SK-N-SH (cell line): Measurements from ENCODE around the gene LCN9.

Experiments used
- CTCF ChIP-seq: fragments of 200-600 bp; sonication (generic); IDR thresholded peaks from 2 replicates; pipeline ENCODE4 v1.6.1; 2017; ENCODE audit warnings: antibody characterized with exemption, mild to moderate bottlenecking, moderate library complexity
- ELF1 ChIP-seq: IDR thresholded peaks from 2 replicates; pipeline ENCODE4 v1.4.0; 2012
- EZH2phosphoT487 ChIP-seq: fragments of 200-600 bp; sonication (generic); IDR thresholded peaks from 2 replicates; pipeline ENCODE4 v1.6.1; 2017; ENCODE audit warnings: low read depth, mixed run types, mild to moderate bottlenecking, antibody characterized with exemption, moderate library complexity, borderline replicate concordance
- FOSL2 ChIP-seq: IDR thresholded peaks from 2 replicates; pipeline ENCODE4 v1.4.0; 2012; ENCODE audit warnings: low read depth, mild to moderate bottlenecking, moderate library complexity, borderline replicate concordance
- GATA2 ChIP-seq: sonication (generic); formaldehyde crosslinking; IDR thresholded peaks from 2 replicates; pipeline ENCODE4 v1.5.0; 2020; ENCODE audit warnings: mild to moderate bottlenecking, missing genetic modification reagents
- MAX ChIP-seq: IDR thresholded peaks from 2 replicates; pipeline ENCODE4 v1.4.0; 2012; ENCODE audit warnings: low read depth
- NRF1 ChIP-seq: IDR thresholded peaks from 2 replicates; pipeline ENCODE4 v1.6.1; 2012; ENCODE audit warnings: low read depth, mild to moderate bottlenecking, low read length
- POLR2AphosphoS5 ChIP-seq: IDR thresholded peaks from 2 replicates; pipeline ENCODE4 v1.6.1; 2012; ENCODE audit warnings: low read depth, low read length
- RAD21 ChIP-seq: IDR thresholded peaks from 2 replicates; pipeline ENCODE4 v1.6.1; 2012; ENCODE audit warnings: mild to moderate bottlenecking, low read length
- SIN3A ChIP-seq: IDR thresholded peaks from 2 replicates; pipeline ENCODE4 v1.6.1; 2012; ENCODE audit warnings: low read depth, mild to moderate bottlenecking, low read length, moderate library complexity, borderline replicate concordance
- TAF1 ChIP-seq: IDR thresholded peaks from 2 replicates; pipeline ENCODE4 v1.6.1; 2012; ENCODE audit warnings: low read depth, mild to moderate bottlenecking, low read length, moderate library complexity, borderline replicate concordance
- USF2 ChIP-seq: fragments of 150-350 bp; IDR thresholded peaks from 2 replicates; pipeline ENCODE4 v1.6.1; 2017; ENCODE audit warnings: antibody characterized with exemption, low read length, low read depth, borderline replicate concordance

- TF ChIP-seq CTCF (no peak), RAD21 (no peak), MAX (no peak), POLR2AphosphoS5 (no peak), TAF1 (no peak), ELF1 (no peak), NRF1 (no peak), EZH2phosphoT487 (no peak), FOSL2 (no peak), SIN3A (no peak), USF2 (no peak), GATA2 (CRISPR knock-in tag) (no peak)
Measured at GRCh38 chr9:135677641-135678168, 14.6 kb downstream of the LCN9 start.
